Stimulated activated CD4-positive, alpha-beta T cell treated with anti-CD3 and anti-CD28 coated beads, TNF-alpha, amount 100 ng/mL, for 24 hours (primary cell): ENCODE data around the gene KIF26B.

ENCODE experiments used
- DNase-seq, 3 experiments: peaks; one replicate each; pipeline ENCODE4 v3.0.0-alpha.2; 2020; ENCODE audit warnings: low read depth in 3 of 3

The KIF26B gene

DNA sequence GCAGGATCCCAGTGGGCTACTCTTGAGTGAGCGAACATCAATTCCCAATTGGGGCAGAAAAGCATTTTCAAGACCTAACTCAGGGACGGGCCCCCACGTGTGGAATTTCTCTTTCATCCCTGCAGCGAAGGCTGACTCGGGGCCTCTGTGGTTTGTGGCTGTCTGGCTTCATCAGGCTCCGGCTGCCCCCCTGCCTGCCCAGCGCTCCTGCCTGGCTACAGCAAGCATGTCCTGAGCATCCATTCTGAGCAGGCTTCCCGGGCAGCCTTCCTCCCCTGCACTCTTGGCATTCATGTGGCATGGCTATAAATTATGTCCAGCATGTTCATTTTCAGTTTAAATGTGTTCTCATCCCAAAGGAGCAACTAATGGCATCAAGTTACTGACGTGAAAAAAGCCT, 588.1 kb downstream of the KIF26B start:
- DNase-seq = no peak

DNA sequence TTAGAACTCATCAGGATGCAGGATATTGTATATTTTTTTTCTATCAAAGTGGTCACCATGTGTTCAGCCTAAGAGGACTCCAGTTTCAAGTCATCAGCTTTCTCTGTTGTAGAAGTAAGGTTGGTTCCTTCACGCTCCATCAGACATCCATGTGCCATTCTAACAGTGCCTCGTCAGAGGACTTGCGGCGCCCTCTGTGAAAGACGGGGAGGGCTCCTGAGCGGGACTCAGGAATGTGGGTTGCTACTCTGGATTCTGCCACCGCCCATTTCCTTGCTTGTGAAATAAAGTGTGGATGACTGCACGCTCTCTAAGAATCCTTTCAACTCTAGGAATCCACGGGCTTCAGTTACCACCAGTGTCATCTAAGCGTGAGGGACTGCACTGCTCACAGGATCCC, 593.5 kb downstream of the KIF26B start:
- DNase-seq = no peak

DNA sequence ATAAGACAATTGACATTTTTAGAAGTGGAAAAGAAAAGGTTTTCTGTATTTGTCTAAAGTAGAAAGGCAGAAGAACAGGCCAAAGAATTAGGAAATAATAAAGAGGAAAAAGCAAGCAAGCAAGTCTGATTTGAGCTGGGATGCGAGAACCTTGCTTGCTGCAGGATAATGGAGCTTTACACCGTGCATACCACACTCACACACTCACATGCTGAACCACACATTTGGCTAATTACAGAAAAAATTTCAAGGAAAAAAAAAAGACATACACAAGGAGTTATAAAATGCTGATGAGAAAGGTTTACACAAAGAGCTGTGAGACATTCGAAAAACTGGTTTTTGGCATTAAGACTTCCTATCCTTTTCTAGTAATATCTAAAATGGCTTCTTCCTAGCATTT, 593.9 kb downstream of the KIF26B start:
- no peak for DNase-seq

DNA sequence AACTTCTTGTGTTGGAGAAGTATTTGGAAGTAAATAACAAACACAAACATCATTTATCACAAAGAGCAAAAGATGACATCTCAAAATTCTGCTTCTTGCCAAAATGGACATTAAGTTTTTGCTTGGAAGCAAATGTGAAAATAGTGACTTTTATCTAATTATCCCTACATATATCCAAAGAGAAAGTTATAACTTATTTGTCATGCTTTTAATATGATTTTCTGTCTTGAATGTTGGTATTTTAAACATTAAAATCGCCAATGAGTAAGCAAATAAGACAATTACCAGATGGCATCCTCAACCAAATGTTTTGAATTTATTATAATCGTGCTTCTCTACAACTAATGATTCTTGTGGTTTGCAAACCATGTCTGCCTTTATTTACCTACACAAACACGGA, 594.3 kb downstream of the KIF26B start:
- no peak for DNase-seq

DNA sequence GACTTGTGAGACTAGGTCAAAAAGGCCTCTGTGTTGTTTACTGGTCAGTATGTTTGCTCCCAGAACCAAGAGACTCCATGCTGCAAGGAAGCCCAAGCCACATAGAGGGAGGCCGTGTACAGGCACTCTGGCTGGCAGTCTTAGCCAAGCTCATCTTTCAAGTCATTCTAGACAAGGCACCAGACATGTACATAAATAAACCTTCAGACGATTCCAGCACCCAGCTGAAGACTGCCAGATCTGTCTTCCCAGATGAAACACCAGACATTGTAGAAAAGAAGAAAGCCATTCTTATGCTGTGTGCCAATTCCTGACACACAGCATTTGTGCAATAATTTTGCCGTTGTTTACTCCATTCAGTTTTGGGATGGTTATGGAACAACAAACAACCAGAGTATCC, 595.5 kb downstream of the KIF26B start:
- DNase-seq = no peak

DNA sequence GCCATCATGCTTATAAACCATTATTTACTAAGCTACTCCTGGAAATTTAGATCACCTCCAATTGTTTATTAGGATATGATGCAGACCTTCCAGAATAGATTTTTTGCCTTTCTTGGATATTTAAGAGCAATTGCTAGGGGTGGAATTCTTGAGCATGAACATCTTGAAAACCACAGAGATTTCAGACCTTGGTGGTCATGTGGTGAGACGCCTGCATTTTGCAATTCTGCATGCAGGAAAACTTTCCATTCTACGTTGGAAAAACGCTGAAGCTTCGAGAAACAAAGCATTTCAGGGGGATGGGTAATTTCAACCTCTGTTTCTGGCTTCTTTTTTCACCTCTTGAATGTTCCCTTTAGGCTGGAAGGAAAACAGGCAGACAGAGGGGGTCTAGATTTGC, 596.3 kb downstream of the KIF26B start:
- DNase-seq = no peak

DNA sequence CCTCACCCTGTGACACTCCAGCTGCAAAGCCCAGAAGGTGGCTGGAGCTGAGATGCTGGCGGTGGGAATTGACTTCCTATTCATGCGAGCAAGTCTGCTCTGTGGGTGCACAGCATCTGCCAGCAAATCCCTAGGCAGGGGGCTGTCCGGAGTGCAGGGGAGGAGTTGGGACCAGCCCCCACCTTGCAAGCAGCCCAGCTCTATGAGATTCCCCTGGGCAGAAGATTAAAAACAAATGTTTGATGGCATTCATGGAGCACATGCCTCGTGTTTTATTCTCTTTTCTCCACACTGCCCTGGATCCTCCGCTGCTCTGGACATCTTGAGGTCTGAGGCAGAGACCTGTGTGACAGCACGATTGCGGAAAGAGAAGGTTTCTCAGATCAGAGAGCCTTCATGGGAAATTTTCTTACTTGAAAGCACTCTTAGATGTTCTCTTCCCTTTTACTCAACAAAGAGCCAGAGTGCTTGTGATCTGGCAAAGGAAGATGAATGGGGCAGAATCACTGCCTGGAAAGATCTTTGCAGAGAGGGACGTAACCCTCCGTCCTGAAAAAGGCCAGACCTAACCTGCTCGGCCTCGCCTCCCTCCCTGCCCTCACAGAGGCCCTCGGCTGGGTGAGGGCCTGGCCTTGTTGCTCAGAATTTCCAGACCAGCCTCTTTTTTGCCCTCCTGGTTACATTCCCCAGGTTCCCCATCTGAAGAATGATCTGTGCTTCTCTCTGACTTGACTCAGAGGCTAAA, 597.1 kb downstream of the KIF26B start:
- no peak for DNase-seq

DNA sequence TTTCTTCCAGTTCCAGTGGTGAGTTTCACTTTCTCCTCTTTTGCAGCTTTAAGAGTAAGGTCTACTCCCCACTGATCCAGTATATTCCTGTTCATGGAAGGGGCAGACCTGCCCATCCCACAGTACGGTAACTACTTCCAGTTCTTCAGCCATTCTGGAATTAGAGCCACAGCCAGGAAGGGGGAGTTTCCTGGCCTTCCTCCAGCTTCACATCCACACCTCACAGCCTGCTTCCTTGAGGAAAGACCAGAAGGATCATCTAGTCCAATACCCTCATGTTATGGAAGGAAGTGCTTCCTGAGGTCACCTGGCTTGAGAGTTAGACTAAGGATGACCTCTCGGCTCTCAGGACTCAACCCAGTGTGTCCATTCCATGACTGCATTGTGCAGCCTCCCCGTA, 597.8 kb downstream of the KIF26B start:
- DNase-seq = no peak

DNA sequence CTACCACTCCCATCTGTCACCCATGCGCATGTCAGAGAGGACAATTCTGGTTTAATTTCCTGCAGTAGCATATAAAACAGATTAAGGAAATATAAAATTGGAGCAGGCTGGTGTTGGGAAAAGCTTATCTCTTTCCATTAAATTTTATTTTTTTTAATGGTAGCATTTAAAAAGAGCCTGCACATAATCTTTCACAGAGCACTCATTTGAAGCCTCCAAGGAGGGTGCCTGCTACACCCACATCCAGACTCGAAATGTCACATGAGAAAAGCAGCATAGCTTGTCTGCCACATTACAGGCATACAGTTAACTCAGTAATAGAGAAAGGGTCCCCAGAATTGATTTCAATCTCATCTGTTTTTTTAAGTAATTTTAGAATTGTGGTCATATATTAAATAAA, 599.0 kb downstream of the KIF26B start:
- no peak for DNase-seq

DNA sequence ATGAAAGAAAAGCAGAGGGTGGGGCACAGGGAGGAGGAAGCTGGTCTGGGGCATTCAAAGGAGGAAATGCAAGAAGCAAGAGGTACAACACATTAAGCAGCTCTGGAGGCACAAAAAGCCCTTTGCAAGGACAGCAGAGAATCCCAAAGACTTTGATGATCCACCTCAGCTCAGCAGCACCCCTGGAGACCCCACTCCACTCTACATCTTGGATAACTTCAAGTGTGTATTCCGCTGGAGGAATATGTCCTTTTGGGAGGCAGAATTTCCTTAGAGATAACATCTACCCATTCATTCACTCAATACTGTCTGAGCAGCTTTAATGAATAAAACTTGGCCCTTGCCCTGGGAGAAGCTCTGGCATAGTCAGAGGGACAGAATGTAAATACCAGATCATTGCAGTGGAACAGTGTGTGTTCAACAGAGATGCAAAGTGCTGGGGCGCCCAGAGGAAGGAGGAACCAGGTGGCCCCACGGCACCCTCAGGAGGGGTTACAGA, 599.7 kb downstream of the KIF26B start:
- DNase-seq = no peak
